H1 (cell line): ENCODE measurements around the gene IRF4. TPM values are rescaled to one million over a fixed set of nuclear protein-coding genes. Genes with fewer than 3 reads are reported as not detected.

Source experiments
- BRCA1 ChIP-seq: IDR thresholded peaks from 2 replicates; pipeline ENCODE4 v1.6.1; 2012; ENCODE audit warnings: low read depth, low read length, improper control_type of control experiment
- EGR1 ChIP-seq: IDR thresholded peaks from 2 replicates; pipeline ENCODE4 v1.6.1; 2011; ENCODE audit warnings: low read depth, low read length, borderline replicate concordance
- SIN3A ChIP-seq, 2 experiments: IDR thresholded peaks in 1 of 2; conservative IDR thresholded peaks in 1 of 2; 2 replicates each; pipeline ENCODE4 v1.6.1; 2011 to 2012; ENCODE audit warnings: low read length in 2 of 2, improper control_type of control experiment in 1 of 2, low read depth in 1 of 2, mild to moderate bottlenecking in 1 of 2
- polyA plus RNA-seq, 7 experiments: library from polyadenylated mRNA; depleted of rRNA in 3 of 7; stranded (reverse) in 5 of 7; unstranded in 2 of 7; fragments of >200 nt in 5 of 7; fragments of 200-250 nt in 2 of 7; gene quantifications; 1 replicate in 5 of 7; 2 replicates in 1 of 7; 4 replicates in 1 of 7; pipeline versions ENCODE4 v1.2.1 to v1.2.3, GENCODE V29; 2011 to 2013; ENCODE audit warnings: missing spikeins in 2 of 7, mixed read lengths in 2 of 7
- total RNA-seq: library from RNA; stranded (reverse); fragmentation: NEBNext Ultra II Directional; extraction: Animal tissue kit (Norgen Biotek cat#: 25700); gene quantifications from 2 replicates; pipeline ENCODE4 v1.2.1, GENCODE V29; 2021
- TF ChIP-seq, protein P1 (sequence below), 3 experiments: IDR thresholded peaks; 1 replicate in 2 of 3; 2 replicates in 1 of 3; pipeline versions ENCODE4 v1.5.1 to v1.6.1; 2011; ENCODE audit warnings: low read length in 3 of 3, mild to moderate bottlenecking in 3 of 3, inconsistent platforms in 2 of 3, low read depth in 1 of 3, moderate library complexity in 1 of 3; ENCODE audit not compliant: insufficient read depth in 1 of 3; ENCODE audit errors: control extremely low read depth in 1 of 3
- TF ChIP-seq, protein P2 (sequence below): fragments of 300-600 bp; sonication (generic); IDR thresholded peaks from 2 replicates; pipeline ENCODE4 v1.7.1; 2012; ENCODE audit warnings: low read length, moderate library complexity, mild to moderate bottlenecking, inconsistent platforms; ENCODE audit not compliant: insufficient replicate concordance

The IRF4 gene
- total and polyA plus RNA-seq, 2 of the 8 experiments (the other 6 are each of a cell fraction or from before 2014, with no cell fraction given), result 0.77 to 2.1 TPM

DNA sequence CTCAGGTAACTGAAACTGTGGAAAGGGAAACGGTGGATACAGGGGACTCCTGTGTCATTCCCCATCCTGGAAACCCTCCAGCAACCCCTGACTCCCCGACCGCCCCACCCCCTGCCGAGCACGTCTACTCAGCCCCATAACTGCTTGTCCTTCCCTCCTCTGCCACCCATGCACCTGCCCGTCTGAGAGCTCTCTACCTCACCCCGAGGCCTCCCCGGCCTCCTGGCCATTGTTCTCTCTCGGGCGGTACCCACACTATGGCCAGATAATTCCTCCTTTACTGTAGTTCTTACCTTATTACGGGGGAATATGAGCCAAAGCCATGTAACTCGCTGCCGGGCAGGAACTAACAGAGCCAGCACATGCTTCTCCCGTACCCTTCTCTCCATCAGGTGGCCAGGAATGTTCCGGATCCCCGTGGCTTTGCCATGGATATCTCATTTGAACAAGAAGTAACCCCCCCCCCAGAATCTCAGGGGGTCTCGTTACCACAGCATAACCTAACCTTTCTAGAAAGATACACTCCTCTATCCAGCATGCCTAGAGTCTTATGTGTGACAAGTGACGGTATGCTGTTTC is 4.8 kb upstream of the IRF4 start (continued):
- TF ChIP-seq, protein P1, sequence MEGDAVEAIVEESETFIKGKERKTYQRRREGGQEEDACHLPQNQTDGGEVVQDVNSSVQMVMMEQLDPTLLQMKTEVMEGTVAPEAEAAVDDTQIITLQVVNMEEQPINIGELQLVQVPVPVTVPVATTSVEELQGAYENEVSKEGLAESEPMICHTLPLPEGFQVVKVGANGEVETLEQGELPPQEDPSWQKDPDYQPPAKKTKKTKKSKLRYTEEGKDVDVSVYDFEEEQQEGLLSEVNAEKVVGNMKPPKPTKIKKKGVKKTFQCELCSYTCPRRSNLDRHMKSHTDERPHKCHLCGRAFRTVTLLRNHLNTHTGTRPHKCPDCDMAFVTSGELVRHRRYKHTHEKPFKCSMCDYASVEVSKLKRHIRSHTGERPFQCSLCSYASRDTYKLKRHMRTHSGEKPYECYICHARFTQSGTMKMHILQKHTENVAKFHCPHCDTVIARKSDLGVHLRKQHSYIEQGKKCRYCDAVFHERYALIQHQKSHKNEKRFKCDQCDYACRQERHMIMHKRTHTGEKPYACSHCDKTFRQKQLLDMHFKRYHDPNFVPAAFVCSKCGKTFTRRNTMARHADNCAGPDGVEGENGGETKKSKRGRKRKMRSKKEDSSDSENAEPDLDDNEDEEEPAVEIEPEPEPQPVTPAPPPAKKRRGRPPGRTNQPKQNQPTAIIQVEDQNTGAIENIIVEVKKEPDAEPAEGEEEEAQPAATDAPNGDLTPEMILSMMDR (IDR thresholded peaks at IDR 0.05; ENCODE audit: control extremely low read depth in 1 of 3, insufficient read depth in 1 of 3, low read depth in 1 of 3, low read length in 3 of 3), result no peak
- TF ChIP-seq BRCA1, result no peak
- no peak for TF ChIP-seq SIN3A (conservative IDR thresholded peaks at IDR 0.05 in 1 of 2, IDR thresholded peaks at IDR 0.05 in 1 of 2; ENCODE audit: low read depth in 1 of 2, low read length in 2 of 2)
- no peak for TF ChIP-seq EGR1
- TF ChIP-seq, protein P2, sequence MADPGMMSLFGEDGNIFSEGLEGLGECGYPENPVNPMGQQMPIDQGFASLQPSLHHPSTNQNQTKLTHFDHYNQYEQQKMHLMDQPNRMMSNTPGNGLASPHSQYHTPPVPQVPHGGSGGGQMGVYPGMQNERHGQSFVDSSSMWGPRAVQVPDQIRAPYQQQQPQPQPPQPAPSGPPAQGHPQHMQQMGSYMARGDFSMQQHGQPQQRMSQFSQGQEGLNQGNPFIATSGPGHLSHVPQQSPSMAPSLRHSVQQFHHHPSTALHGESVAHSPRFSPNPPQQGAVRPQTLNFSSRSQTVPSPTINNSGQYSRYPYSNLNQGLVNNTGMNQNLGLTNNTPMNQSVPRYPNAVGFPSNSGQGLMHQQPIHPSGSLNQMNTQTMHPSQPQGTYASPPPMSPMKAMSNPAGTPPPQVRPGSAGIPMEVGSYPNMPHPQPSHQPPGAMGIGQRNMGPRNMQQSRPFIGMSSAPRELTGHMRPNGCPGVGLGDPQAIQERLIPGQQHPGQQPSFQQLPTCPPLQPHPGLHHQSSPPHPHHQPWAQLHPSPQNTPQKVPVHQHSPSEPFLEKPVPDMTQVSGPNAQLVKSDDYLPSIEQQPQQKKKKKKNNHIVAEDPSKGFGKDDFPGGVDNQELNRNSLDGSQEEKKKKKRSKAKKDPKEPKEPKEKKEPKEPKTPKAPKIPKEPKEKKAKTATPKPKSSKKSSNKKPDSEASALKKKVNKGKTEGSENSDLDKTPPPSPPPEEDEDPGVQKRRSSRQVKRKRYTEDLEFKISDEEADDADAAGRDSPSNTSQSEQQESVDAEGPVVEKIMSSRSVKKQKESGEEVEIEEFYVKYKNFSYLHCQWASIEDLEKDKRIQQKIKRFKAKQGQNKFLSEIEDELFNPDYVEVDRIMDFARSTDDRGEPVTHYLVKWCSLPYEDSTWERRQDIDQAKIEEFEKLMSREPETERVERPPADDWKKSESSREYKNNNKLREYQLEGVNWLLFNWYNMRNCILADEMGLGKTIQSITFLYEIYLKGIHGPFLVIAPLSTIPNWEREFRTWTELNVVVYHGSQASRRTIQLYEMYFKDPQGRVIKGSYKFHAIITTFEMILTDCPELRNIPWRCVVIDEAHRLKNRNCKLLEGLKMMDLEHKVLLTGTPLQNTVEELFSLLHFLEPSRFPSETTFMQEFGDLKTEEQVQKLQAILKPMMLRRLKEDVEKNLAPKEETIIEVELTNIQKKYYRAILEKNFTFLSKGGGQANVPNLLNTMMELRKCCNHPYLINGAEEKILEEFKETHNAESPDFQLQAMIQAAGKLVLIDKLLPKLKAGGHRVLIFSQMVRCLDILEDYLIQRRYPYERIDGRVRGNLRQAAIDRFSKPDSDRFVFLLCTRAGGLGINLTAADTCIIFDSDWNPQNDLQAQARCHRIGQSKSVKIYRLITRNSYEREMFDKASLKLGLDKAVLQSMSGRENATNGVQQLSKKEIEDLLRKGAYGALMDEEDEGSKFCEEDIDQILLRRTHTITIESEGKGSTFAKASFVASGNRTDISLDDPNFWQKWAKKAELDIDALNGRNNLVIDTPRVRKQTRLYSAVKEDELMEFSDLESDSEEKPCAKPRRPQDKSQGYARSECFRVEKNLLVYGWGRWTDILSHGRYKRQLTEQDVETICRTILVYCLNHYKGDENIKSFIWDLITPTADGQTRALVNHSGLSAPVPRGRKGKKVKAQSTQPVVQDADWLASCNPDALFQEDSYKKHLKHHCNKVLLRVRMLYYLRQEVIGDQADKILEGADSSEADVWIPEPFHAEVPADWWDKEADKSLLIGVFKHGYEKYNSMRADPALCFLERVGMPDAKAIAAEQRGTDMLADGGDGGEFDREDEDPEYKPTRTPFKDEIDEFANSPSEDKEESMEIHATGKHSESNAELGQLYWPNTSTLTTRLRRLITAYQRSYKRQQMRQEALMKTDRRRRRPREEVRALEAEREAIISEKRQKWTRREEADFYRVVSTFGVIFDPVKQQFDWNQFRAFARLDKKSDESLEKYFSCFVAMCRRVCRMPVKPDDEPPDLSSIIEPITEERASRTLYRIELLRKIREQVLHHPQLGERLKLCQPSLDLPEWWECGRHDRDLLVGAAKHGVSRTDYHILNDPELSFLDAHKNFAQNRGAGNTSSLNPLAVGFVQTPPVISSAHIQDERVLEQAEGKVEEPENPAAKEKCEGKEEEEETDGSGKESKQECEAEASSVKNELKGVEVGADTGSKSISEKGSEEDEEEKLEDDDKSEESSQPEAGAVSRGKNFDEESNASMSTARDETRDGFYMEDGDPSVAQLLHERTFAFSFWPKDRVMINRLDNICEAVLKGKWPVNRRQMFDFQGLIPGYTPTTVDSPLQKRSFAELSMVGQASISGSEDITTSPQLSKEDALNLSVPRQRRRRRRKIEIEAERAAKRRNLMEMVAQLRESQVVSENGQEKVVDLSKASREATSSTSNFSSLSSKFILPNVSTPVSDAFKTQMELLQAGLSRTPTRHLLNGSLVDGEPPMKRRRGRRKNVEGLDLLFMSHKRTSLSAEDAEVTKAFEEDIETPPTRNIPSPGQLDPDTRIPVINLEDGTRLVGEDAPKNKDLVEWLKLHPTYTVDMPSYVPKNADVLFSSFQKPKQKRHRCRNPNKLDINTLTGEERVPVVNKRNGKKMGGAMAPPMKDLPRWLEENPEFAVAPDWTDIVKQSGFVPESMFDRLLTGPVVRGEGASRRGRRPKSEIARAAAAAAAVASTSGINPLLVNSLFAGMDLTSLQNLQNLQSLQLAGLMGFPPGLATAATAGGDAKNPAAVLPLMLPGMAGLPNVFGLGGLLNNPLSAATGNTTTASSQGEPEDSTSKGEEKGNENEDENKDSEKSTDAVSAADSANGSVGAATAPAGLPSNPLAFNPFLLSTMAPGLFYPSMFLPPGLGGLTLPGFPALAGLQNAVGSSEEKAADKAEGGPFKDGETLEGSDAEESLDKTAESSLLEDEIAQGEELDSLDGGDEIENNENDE, result no peak
